ACC112 (cell line): ENCODE results near the gene SF1.

Experiments used
- H2AFZ ChIP-seq: fragments of 200-600 bp; sonication (generic); one replicate; pipeline ENCODE4 v1.6.0; 2017; ENCODE audit warnings: antibody characterized with exemption, low read length; ENCODE audit not compliant: unreplicated experiment
- H3K27ac ChIP-seq: fragments of 200-600 bp; sonication (generic); 2 replicates; pipeline ENCODE4 v1.5.1; 2014; ENCODE audit warnings: low read depth, mild to moderate bottlenecking, antibody characterized with exemption, low read length, moderate library complexity
- H3K27me3 ChIP-seq: fragments of 200-600 bp; sonication (generic); 2 replicates; pipeline ENCODE4 v1.6.1; 2014; ENCODE audit warnings: mild to moderate bottlenecking, antibody characterized with exemption, low read length, moderate library complexity, mixed read lengths; ENCODE audit not compliant: insufficient read depth
- H3K36me3 ChIP-seq: fragments of 200-600 bp; sonication (generic); 2 replicates; pipeline ENCODE4 v1.6.1; 2016; ENCODE audit warnings: mild to moderate bottlenecking, antibody characterized with exemption, low read length, moderate library complexity, mixed read lengths; ENCODE audit not compliant: insufficient read depth
- H3K4me1 ChIP-seq: fragments of 200-600 bp; sonication (generic); one replicate; pipeline ENCODE4 v1.6.1; 2016; ENCODE audit warnings: low read length, mixed read lengths; ENCODE audit not compliant: insufficient read depth, unreplicated experiment, control insufficient read depth
- H3K4me3 ChIP-seq: fragments of 200-600 bp; sonication (generic); 2 replicates; pipeline ENCODE4 v1.5.1; 2014; ENCODE audit warnings: mild to moderate bottlenecking, low read depth, low read length
- H3K79me2 ChIP-seq: fragments of 200-600 bp; sonication (generic); one replicate; pipeline ENCODE4 v1.6.0; 2016; ENCODE audit warnings: low read length; ENCODE audit not compliant: control insufficient read depth, unreplicated experiment, insufficient read depth

The SF1 gene

GRCh38 chr11:64758330-64759079 is 19.8 kb downstream of the SF1 start:
- Histone ChIP-seq H2AFZ (no peak overlapping the region), H3K27ac (no peak overlapping the region), H3K4me3 (no peak overlapping the region), H3K36me3 (no peaks in the 10 kb centered on the region), H3K27me3 (no peaks in the 10 kb centered on the region), H3K4me1 (peaks cover 12% of the 10 kb centered on the region), H3K79me2 (no peaks in the 10 kb centered on the region)

- Histone ChIP-seq H3K4me3 (no peak overlapping the region), H2AFZ (no peak overlapping the region), H3K79me2 (no peaks in the 10 kb centered on the region), H3K36me3 (no peaks in the 10 kb centered on the region), H3K27ac (no peak overlapping the region), H3K27me3 (no peaks in the 10 kb centered on the region), H3K4me1 (peaks cover 4% of the 10 kb centered on the region)
Observed at GRCh38 chr11:64757549-64758329, 20.6 kb downstream of the SF1 start.

- H2AFZ ChIP-seq, result no peak overlapping the region
- H3K27me3 ChIP-seq, result no peaks in the 10 kb centered on the region
- no peak overlapping the region for H3K27ac ChIP-seq
- H3K4me3 ChIP-seq, result no peak overlapping the region
- H3K79me2 ChIP-seq, result no peaks in the 10 kb centered on the region
- H3K4me1 ChIP-seq, result peaks cover 4% of the 10 kb centered on the region
- no peaks in the 10 kb centered on the region for H3K36me3 ChIP-seq
Observed at GRCh38 chr11:64755681-64756361, 22.5 kb downstream of the SF1 start.

GRCh38 chr11:64754919-64755662 is 23.3 kb downstream of the SF1 start:
- no peak overlapping the region for H3K27ac ChIP-seq

GRCh38 chr11:64754124-64754918 is 24.0 kb downstream of the SF1 start:
- Histone ChIP-seq H3K4me3 (no peak overlapping the region), H3K4me1 (no peaks in the 10 kb centered on the region), H3K36me3 (no peaks in the 10 kb centered on the region), H3K27ac (no peak overlapping the region), H3K27me3 (no peaks in the 10 kb centered on the region), H3K79me2 (no peaks in the 10 kb centered on the region), H2AFZ (no peak overlapping the region)

More at GRCh38 chr11:64754919-64755662, 23.3 kb downstream of the SF1 start:
- no peak overlapping the region for H3K4me3 ChIP-seq
- H2AFZ ChIP-seq, result no peak overlapping the region
- H3K4me1 ChIP-seq, result peaks cover 4% of the 10 kb centered on the region
- H3K27me3 ChIP-seq, result no peaks in the 10 kb centered on the region
- no peaks in the 10 kb centered on the region for H3K36me3 ChIP-seq
- no peaks in the 10 kb centered on the region for H3K79me2 ChIP-seq

- H3K36me3 ChIP-seq, result no peaks in the 10 kb centered on the region
- no peaks in the 10 kb centered on the region for H3K27me3 ChIP-seq
- H3K4me3 ChIP-seq, result no peak overlapping the region
- H3K27ac ChIP-seq, result no peak overlapping the region
- H3K4me1 ChIP-seq, result peaks cover 2% of the 10 kb centered on the region
- no peaks in the 10 kb centered on the region for H3K79me2 ChIP-seq
- no peak overlapping the region for H2AFZ ChIP-seq
Observed at GRCh38 chr11:64753380-64754123, 24.8 kb downstream of the SF1 start.

GRCh38 chr11:64753019-64753379 is 25.3 kb downstream of the SF1 start:
- H3K27ac ChIP-seq, result no peak overlapping the region
- no peaks in the 10 kb centered on the region for H3K27me3 ChIP-seq
- H3K79me2 ChIP-seq, result no peaks in the 10 kb centered on the region
- no peak overlapping the region for H2AFZ ChIP-seq
- no peaks in the 10 kb centered on the region for H3K36me3 ChIP-seq
- H3K4me1 ChIP-seq, result peaks cover 7% of the 10 kb centered on the region
- H3K4me3 ChIP-seq, result no peak overlapping the region

GRCh38 chr11:64752175-64752970 is 26.0 kb downstream of the SF1 start:
- Histone ChIP-seq H3K27ac (no peak overlapping the region), H3K79me2 (no peaks in the 10 kb centered on the region), H2AFZ (no peak overlapping the region), H3K36me3 (no peaks in the 10 kb centered on the region), H3K27me3 (no peaks in the 10 kb centered on the region), H3K4me1 (peaks cover 8% of the 10 kb centered on the region), H3K4me3 (no peak overlapping the region)

GRCh38 chr11:64751580-64751979 is 26.8 kb downstream of the SF1 start:
- no peak overlapping the region for H2AFZ ChIP-seq
- no peaks in the 10 kb centered on the region for H3K36me3 ChIP-seq
- H3K4me3 ChIP-seq, result no peak overlapping the region
- no peaks in the 10 kb centered on the region for H3K79me2 ChIP-seq
- H3K27me3 ChIP-seq, result no peaks in the 10 kb centered on the region
- H3K27ac ChIP-seq, result no peak overlapping the region
- H3K4me1 ChIP-seq, result peaks cover 8% of the 10 kb centered on the region
